IPS-15b (cell line): ENCODE data around the gene MIX23.
A peak's percentile ranks its signal among the peaks of the same experiment; 100 is the strongest.
"Not testable (repeated sequence)": the region's sequence is repeated elsewhere in the genome, so short reads cannot be mapped to it uniquely, and the experiment has no call there.

Experiments used
- H3K27me3 ChIP-seq: one replicate; pipeline ENCODE4 v1.6.1; 2013; ENCODE audit warnings: low read length; ENCODE audit not compliant: control insufficient read depth, insufficient read depth
- H3K36me3 ChIP-seq: one replicate; pipeline ENCODE4 v1.6.1; 2013; ENCODE audit warnings: low read length; ENCODE audit not compliant: control insufficient read depth, insufficient read depth
- H3K4me1 ChIP-seq: one replicate; pipeline ENCODE4 v1.6.1; 2013; ENCODE audit warnings: mild to moderate bottlenecking, low read length; ENCODE audit not compliant: control insufficient read depth, insufficient read depth
- H3K4me3 ChIP-seq: one replicate; pipeline ENCODE4 v1.5.1; 2013; ENCODE audit warnings: low read depth, low read length
- H3K9ac ChIP-seq: one replicate; pipeline ENCODE4 v1.6.1; 2013; ENCODE audit warnings: low read depth, mild to moderate bottlenecking, low read length
- H3K9me3 ChIP-seq: one replicate; pipeline ENCODE4 v1.6.1; 2013; ENCODE audit warnings: mild to moderate bottlenecking, low read length; ENCODE audit not compliant: control insufficient read depth, insufficient read depth

MIX23 gene

DNA sequence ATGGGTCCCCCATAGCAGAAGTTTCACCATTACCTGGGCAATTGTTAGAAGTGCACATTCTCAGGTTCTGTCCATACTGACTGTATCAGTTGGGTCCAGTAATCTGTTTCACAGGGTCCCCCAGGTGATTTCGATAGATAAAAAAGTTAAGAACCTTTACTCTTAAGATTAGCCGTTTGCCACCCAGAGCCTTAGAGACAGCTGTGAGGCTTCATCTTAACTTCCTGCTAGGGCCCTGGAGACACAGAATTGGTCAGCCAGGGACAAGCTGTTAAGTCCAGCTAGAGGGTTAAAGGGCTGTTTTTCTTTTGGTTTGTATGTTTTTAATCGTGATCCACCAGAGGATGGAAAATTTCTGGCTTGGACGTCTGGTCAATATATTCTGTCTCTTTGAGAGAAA, 7.6 kb upstream of the MIX23 start:
- no peak overlapping the region for H3K9ac ChIP-seq
- H3K4me1 ChIP-seq: no peaks in the 10 kb centered on the region
- no peak overlapping the region for H3K4me3 ChIP-seq
- H3K36me3 ChIP-seq: no peaks in the 10 kb centered on the region
- no peaks in the 10 kb centered on the region for H3K9me3 ChIP-seq
- H3K27me3 ChIP-seq: no peaks in the 10 kb centered on the region

DNA sequence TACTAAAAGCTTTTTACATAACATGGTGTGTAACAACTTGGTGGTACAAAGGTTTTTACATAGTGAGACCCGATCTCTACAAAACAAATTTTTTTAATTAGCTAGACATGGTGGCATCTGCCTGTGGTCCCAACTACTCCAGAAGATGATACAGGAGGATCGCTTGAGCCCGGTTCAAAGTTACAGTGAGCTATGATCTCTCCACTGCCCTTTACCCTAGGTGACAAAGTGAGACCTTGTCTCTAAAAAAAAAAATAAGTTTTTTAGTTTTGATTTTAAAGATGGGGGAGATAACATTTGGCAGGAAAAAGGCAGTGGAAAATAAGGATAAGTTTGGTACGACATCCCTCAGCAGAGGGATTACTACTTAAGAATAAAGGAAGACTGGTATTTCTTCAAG, 6.9 kb upstream of the MIX23 start:
- Histone ChIP-seq H3K9me3 (no peaks in the 10 kb centered on the region), H3K36me3 (no peaks in the 10 kb centered on the region), H3K4me1 (no peaks in the 10 kb centered on the region), H3K27me3 (no peaks in the 10 kb centered on the region), H3K9ac (no peak overlapping the region), H3K4me3 (no peak overlapping the region)

DNA sequence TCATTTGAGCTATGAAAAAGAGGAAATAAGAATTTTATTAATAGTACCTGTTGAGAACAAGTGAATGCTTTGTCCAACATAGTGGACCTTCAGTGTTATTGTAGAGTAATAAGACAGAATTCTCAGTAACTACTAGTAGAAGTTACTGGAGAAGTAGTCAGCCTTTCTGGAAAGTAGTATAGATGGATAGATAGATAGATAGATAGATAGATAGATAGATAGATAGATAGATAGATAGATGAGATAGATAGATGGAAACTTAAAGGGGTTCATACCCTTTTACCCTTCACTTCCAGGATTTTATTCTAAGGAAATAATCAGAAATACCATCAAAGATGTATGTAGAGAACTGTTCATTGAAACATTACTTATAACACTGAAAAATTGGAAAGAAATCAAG, 6.2 kb upstream of the MIX23 start:
- Histone ChIP-seq H3K27me3 (no peaks in the 10 kb centered on the region), H3K36me3 (no peaks in the 10 kb centered on the region), H3K9ac (no peak overlapping the region), H3K4me1 (no peaks in the 10 kb centered on the region), H3K4me3 (no peak overlapping the region), H3K9me3 (no peaks in the 10 kb centered on the region)

DNA sequence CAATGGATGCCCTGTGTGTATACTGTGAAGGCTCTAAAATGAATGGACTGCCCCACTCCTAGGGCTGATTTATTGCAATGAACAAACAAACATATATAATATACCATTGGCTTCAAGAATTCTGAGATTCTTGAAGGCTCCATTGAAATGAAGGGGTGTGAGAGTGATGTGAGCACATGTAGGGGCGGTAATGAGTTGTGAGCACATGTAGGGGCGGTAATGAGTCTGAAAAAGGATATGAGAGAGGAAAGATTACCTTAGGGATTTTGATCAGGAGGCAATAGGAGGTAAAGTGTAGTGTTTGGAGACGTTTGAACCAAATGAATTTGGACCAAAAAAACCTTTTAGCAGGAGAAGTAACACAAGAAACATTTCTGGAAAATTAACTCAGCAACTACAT, 4.7 kb upstream of the MIX23 start:
- Histone ChIP-seq H3K36me3 (no peaks in the 10 kb centered on the region), H3K27me3 (no peaks in the 10 kb centered on the region), H3K9ac (no peak overlapping the region), H3K9me3 (no peaks in the 10 kb centered on the region), H3K4me3 (no peak overlapping the region), H3K4me1 (no peaks in the 10 kb centered on the region)

DNA sequence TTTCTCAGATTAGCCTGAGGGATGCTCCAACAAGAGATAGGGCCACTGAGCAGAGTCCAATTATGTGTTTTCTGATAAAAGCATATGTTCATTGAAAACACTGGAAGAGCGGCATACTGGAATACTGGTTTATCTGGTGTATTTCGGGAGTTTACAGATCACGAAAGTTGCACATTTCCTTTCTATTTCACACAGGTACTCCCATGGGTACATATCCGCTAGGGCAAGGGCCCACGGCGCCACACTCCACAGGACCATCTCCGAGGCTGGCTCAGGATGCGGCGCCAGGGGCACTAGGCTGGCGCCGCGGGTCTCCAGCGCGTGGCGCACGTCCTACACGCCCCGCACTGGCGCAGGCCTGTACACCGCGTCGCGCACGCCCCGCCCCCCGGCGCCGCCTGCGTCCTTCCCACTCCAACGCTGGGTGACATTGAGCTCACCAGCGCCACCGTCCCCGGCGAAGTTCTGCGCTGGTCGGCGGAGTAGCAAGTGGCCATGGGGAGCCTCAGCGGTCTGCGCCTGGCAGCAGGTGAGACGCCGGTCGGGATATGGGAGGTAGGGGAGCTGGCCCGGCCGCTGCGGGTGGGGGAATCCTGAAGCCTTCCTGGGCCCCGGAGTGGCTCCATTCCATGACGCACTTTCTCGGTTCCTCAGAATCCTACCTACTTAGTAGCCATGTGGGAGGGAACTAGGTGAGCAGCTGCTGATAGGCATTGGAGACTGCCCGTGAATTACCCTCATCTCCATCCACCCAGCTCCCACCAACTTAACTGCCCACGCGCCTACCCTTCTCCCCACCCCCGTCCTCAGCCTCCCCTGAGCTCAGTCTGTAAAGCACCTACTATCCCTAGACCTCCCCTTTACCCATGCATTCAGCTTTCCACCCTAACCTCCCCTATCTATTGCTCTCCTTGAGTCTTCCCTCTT, 1.0 kb upstream of the MIX23 start, which contains the start of gene FAM162A:
FAM162A (plus strand) TSS at position 412 of the 927 bp plus-strand sequence; CDS start at position 496, 84 bp downstream.
- H3K27me3 ChIP-seq: no peaks in the 10 kb centered on the region
- H3K4me3 ChIP-seq: peak within 1 kb of the TSS; percentile 92
- H3K4me1 ChIP-seq: no peaks in the 10 kb centered on the region
- H3K9me3 ChIP-seq: no peaks in the 10 kb centered on the region
- peak within 1 kb of the TSS; percentile 86 for H3K9ac ChIP-seq
- H3K36me3 ChIP-seq: no peaks in the 10 kb centered on the region

DNA sequence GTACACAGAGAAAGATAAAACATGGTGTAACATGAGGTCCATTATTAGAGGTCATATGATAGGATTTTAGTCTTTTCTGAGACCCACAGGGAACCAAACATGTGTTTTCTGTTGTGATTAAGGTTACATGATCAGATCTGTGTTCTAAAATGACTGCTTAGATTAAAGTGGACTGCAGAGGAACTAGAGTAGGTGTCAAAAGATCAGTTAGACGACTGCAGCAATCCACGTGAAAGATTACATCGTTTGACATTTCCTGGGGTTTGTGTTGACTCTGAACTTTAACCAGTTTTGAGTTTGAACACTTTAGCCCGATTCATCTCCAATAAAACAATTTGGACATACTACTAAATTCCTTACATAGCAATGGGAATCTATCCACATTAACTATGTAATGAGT, 5.1 kb downstream of the MIX23 start:
- Histone ChIP-seq H3K27me3 (no peaks in the 10 kb centered on the region), H3K9ac (no peak overlapping the region), H3K4me1 (no peaks in the 10 kb centered on the region), H3K4me3 (no peak overlapping the region), H3K9me3 (no peaks in the 10 kb centered on the region), H3K36me3 (no peaks in the 10 kb centered on the region)

DNA sequence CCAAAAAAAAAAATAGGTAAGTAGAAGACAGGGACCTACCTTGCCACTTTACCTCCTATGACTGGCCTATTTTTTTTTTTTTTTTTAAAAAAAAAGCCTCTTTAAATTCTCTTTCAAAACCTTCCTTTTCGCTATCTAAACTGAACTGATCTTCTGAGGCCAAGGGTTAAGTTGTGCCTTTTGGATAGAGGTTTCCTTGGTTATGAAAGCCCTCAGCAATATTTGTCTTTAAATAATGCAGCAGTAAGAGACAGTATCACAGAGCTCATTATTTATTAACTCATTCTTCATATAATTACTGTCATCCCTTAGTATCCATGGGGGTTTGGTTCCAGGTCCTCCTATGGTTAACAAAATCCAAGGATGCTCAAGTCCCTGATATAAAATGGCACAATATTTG, 9.0 kb downstream of the MIX23 start:
- Histone ChIP-seq H3K4me3 (no peak overlapping the region), H3K9ac (no peak overlapping the region), H3K9me3 (no peaks in the 10 kb centered on the region), H3K36me3 (peaks cover 2% of the 10 kb centered on the region), H3K4me1 (no peaks in the 10 kb centered on the region), H3K27me3 (no peaks in the 10 kb centered on the region)

DNA sequence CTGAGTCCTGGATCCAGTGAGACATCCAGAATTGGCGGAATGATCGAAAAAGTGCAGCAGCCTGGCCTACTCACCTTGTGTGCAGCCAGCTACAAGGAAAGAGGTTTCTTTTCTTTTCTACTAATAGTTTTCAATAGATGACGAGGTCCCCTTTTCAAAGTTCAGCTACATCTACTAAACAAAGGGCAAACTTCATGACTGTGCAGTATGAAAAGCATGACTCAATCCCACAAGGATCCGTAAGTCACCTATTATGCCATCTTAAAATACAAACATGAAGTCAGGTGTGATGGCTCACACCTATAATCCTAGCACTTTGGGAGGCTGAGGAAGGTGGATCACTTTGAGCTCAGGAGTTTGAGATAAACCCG, 16.7 kb downstream of the MIX23 start:
- Histone ChIP-seq H3K4me1 (no peaks in the 10 kb centered on the region), H3K4me3 (no peak overlapping the region), H3K36me3 (peaks cover 2% of the 10 kb centered on the region), H3K9me3 (no peaks in the 10 kb centered on the region), H3K27me3 (no peaks in the 10 kb centered on the region), H3K9ac (no peak overlapping the region)

DNA sequence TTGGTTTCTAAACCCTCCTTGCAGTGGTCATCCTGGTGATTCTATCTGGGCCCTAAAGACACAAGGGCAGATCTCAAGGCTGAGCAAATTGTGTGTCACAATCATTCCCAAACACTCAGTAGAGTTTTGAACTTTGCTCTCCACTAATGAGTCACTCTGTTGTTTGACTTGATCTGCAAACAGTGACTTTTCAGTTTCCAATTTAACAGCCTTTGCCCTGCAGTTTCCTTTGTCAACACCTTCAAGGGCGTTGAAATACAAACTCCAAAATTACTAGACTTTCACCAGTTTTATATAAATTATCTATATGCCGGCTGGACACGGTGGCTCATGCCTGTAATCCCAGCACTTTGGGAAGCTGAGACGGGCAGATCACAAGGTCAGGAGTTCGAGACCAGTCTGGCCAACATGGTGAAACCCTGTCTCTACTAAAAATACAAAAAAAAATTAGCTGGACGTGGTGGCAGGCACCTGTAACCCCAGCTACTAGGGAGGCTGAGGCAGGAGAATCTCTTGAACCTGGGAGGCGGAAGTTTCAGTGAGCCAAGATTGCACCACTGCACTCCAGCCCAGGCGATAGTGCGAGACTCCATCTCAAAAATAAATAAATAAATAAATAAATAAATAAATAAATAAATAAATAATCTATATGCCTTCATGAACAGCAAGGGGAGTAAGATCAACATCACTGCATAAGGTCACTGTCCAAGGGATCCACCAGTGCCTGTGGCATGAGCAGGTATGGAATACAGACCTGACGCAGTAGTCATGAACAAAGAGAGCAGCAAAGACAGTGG, 17.3 kb downstream of the MIX23 start:
- not testable (repeated sequence) for H3K9me3 ChIP-seq, H3K4me3 ChIP-seq, H3K9ac ChIP-seq, H3K36me3 ChIP-seq, H3K27me3 ChIP-seq, H3K4me1 ChIP-seq

DNA sequence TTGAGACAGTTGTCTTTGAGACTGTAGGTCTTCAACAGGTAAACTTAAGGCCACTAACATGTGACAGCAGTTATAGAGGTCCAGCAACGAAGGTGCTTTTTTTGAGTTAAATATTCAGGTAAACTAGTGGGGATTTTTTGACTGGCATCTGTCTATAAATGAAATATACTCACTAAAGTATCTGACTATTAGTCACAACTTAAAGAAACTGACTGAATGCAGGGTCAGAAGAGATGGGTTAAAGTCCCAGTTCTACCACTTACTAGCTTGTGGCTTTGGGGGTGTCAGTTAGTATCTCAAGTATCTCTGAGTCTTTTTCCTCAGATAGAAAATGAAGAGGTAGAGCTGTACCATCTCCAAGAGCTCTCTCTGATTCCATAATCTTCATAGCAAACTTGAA, 18.0 kb downstream of the MIX23 start:
- H3K4me3 ChIP-seq: no peak overlapping the region

DNA sequence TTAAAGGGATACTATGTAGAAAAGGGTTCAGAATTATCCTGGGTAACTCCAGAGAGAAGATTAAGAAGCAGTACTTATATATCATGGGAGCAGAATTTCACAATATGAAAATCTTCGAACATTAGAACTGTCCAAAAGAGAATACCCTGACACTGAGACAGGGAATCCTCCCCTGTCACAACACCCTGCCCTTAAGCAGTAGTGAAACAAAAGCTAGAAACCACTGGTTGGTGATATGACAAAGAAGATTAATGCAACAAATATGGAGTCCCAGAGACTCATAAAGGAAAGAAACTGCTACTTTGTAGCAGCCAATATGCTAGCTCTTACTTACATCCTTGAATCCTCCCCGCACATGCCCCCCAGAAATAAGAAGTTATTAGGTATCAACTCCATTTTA, 18.5 kb downstream of the MIX23 start:
- H3K9me3 ChIP-seq: no peaks in the 10 kb centered on the region
- no peaks in the 10 kb centered on the region for H3K27me3 ChIP-seq
- no peaks in the 10 kb centered on the region for H3K4me1 ChIP-seq
- H3K9ac ChIP-seq: no peak overlapping the region
- no peak overlapping the region for H3K4me3 ChIP-seq
- H3K36me3 ChIP-seq: peaks cover 2% of the 10 kb centered on the region

More for the DNA sequence above, 18.0 kb downstream of the MIX23 start:
- Histone ChIP-seq H3K9ac (no peak overlapping the region), H3K9me3 (no peaks in the 10 kb centered on the region), H3K4me1 (no peaks in the 10 kb centered on the region), H3K36me3 (peaks cover 2% of the 10 kb centered on the region), H3K27me3 (no peaks in the 10 kb centered on the region)

DNA sequence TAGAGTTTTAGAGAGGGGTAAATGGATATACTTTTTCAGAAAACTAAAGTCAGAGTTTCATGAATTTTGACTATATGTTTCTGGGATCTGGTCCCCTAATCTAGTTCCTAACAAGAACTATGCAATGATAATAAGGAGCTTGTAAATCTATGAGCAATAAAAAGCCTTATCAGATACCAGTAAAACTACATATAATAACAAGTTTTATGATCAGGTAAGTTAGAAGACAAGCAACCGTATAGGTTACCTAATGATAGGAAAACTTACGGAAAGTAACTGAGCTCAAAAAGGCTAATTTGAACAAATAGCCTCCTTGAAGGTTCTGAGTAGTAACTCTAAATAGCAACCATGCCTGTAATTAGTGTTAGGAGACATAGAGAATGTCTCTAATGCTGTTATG, 21.0 kb downstream of the MIX23 start:
- Histone ChIP-seq H3K36me3 (no peaks in the 10 kb centered on the region), H3K4me1 (no peaks in the 10 kb centered on the region)

More for the DNA sequence above, 21.0 kb downstream of the MIX23 start:
- Histone ChIP-seq H3K4me3 (no peak overlapping the region), H3K27me3 (no peaks in the 10 kb centered on the region), H3K9ac (no peak overlapping the region), H3K9me3 (no peaks in the 10 kb centered on the region)
